GM19455 (cell line): ENCODE measurements around the gene CES2.
A peak's percentile ranks its signal among the peaks of the same experiment; 100 is the strongest.
"Not testable (repeated sequence)": the region's sequence is repeated elsewhere in the genome, so short reads cannot be mapped to it uniquely, and the experiment has no call there.

ENCODE experiments used
- ATAC-seq: cut with Tn5 transposase; IDR thresholded peaks from one replicate; pipeline ENCODE4 v1.9.1; 2021; ENCODE audit not compliant: unreplicated experiment

CES2 gene

DNA sequence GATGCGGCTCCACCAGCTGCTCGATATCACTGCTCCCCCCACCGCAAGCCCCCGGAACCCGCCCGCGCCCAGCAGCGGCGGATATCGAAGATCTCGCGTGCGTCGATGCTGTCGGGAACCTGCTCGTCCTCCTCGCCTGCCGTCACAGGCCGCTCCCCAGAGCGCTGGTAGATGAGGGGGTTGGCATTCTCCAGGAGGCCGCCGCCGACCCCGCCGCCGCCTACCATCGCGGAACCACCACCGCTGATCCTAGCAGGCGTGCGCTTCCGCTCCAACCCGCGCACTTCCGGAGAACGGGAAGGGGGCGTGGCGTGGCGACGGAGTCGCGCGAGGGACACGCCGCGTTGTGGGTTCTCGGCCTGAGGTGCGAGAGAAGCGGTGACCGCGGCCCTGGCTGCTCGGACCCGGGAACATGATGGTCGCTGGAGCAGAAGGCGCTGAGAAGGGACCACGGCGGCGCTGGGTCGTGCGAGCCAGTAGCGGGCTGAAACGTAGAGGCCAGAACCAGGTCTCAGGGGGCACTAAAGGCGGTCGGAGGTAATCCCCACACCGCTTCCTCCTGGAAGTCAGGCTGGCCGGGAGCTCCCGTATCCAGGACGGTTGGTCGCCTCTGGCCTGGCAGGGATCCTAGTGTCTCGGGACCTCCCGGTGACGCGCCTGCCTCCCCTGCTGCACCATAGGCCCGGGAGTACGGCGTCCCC lies 1.0 kb upstream of the CES2 start, which contains the start of gene CIAO2B:
TSS of gene CIAO2B (minus strand) at position 265 of the 701 bp plus-strand sequence. CDS start at position 227, 38 bp downstream.
- peak; percentile 84 for ATAC-seq

DNA sequence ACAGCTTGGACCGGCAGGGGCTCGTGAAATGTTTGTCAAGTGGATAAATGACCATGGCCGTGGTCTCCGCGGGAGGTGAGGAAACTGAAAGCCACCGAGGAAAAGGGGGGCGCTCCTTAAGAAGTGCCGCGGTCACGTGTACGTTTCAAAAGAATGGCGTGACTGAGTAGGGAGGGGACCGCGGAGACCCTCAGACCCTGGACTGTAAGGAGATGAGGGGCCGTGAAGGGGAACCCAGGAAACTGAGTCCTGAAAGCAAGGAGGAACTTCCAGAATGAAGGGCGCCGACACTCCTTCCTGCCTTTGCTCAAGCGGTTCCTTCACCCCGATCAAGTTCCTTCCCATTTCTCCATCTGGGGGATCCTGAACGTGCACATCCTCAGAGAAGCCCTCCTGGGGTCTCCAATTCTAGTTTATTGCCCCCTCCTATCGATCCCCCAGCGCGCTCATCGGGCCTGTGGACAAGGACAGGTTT lies 440 bp upstream of the CES2 start:
- not testable (repeated sequence) for ATAC-seq

DNA sequence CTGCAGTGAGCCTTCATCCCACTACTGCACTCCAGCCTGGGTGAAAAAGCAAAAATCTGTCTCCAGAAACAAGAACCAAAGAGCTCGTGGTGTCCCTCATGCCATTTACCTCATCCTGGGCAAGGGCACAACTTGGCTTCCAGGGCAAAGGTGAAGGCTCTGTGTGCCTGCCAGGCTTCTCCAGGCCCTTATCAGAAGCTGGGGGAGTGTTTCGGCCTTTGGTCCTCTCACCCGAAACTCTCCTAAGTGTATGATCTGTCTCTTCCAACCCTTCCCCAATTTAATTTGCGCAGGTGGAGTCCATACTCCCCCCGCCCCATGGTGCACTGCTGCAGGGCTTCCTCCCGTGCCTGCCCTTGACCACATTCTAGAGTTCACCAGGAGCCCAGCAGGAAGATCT lies 1.1 kb downstream of the CES2 start:
- ATAC-seq: no peak

DNA sequence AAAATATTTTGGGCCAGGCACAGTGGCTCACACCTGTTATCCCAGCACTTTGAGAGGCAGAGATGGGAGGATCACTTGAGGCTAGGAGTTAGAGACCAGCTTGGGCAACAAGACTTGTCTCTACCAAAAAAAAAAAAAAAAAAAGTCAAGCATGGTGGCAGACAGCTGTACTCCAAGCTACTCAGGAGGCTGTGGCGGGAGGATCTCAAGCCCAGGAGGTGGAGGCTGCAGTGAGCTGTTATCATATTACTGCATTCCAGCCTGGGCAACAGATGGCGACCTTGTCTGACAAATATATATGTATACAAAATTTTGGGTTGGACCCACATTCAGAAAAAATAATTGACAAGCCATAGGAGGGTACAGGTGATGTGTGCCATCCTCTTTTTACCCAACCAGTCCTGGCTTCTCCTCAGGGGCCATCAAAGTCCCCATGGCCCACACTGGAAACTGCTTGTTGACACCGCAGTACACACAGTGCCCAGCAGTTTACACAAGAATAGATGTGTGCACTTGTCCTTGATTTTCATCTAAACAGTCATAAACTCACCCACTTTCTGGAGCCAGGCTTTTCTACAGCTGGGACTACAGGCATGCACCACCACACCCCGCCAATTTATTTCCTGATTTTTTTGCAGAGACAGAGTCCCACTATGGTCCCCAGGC lies 1.7 kb downstream of the CES2 start:
- ATAC-seq: no peak

DNA sequence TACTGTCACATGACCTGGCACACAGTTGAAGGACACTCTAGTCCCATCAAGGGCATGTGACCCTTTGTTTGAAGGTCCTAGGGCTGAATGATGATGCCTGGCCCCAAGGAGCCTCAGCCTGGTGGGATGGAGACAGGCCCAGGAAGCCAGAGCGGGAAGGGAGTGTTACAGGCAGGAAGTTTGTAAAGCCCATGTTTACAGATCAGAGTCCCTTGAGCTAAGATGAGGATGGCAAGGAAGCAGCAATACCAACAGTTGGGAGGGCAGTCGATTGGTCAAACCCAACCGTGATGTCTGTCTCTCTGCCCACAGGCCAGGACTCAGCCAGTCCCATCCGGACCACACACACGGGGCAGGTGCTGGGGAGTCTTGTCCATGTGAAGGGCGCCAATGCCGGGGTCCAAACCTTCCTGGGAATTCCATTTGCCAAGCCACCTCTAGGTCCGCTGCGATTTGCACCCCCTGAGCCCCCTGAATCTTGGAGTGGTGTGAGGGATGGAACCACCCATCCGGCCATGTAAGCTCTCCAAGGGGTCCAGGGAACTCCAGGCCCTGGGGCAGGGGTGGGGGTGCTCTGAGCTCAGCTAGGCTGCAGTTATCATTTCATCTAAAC lies 2.5 kb downstream of the CES2 start:
- ATAC-seq: no peak

DNA sequence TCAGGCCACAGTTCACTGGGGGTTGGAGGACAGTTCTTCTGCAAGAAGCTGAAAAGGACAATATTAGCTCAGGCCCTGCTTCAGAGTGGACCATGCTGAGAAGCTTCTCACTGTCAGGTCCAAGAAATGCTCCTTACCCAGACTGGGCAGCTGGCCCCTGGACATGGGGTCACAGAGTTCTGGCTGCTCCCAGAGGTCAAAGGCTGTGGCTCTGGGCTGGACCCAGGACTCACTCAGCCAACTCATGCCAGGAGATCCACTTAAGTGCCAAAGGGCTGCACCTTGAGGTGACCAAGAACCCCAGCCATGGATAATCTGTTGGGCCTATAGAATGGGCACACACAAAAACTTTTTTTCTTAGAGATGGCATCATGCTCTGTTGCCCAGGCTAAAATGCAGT lies 4.0 kb downstream of the CES2 start:
- no peak for ATAC-seq

DNA sequence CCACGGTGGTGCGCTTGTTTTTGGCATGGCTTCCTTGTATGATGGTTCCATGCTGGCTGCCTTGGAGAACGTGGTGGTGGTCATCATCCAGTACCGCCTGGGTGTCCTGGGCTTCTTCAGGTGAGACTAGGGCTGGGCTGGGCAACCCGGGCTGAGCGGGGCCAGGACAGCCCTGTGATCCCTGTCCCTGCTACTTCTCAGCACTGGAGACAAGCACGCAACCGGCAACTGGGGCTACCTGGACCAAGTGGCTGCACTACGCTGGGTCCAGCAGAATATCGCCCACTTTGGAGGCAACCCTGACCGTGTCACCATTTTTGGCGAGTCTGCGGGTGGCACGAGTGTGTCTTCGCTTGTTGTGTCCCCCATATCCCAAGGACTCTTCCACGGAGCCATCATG lies 4.9 kb downstream of the CES2 start:
- no peak for ATAC-seq

DNA sequence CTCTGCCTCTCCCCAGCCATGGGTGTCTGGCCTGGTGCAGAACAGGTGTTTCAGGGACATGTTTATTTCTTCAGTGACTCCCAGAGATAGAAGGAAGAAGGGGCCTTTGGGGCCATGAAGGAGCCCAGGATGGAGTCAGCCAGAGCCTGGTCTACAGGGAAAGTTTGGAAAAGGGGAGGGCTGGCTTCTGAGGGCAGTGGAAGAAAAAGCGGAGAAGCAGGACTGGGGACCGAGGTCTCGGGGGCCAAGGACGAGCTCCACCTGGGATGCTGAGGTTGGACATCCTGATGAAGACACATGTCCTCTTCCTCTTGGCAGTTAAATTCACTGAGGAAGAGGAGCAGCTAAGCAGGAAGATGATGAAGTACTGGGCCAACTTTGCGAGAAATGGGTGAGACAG lies 7.7 kb downstream of the CES2 start:
- no peak for ATAC-seq

DNA sequence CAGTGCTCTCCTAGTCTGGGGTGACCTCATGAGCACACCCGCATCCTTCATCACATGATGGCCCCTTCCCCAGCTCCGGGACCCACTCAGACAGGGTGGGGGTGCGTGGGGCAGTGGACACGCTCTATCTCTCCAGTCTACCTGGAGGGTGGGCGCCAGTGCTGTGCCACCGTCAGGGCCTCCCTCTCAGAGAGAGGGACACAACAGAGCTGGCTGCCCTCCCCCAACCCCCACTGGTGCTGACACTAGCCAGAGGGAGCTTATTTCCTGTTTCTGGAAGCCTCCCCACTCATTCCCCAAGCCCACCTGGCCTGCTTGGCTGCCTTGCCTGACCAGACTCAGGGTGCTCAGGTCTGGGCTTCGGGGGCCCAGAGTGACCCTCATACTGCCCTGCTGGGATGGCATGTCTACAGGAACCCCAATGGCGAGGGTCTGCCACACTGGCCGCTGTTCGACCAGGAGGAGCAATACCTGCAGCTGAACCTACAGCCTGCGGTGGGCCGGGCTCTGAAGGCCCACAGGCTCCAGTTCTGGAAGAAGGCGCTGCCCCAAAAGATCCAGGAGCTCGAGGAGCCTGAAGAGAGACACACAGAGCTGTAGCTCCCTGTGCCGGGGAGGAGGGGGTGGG lies 8.2 kb downstream of the CES2 start:
- ATAC-seq: no peak

DNA sequence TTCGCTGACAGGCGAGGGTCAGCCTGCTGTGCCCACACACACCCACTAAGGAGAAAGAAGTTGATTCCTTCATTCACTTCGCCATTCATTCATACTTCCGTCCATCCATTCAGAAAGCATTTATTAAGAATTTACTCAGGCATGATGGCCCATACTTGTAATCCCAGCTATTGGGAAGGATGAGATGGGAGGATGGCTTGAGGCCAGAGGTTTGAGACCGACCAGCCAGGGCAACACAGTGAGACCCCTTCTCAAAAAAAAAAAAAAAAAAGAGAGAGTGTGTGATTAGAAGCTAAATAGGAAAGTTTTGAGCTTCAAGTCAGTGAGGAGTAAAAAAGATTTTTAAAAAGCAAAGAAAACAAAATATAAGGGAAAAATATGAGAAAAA lies 8.7 kb downstream of the CES2 start:
- no peak for ATAC-seq

DNA sequence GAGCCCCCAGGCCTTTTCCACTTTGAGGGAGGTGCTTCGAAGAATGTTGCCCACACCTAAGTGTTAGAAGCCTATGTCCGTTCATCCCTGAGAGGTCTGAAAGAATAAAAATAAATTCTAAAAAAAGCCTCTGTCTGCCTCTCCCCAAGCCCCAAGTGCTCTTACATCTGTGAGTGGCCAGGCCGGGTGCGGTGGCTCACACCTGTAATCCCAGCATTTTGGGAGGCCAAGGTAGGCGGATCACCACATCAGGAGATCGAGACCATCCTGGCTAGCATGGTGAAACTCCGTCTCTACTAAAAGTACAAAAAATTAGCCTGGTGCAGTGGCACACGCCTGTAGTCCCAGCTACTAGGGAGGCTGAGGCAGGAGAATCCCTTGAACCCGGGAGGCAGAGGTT lies 9.7 kb downstream of the CES2 start:
- ATAC-seq: not testable (repeated sequence)

DNA sequence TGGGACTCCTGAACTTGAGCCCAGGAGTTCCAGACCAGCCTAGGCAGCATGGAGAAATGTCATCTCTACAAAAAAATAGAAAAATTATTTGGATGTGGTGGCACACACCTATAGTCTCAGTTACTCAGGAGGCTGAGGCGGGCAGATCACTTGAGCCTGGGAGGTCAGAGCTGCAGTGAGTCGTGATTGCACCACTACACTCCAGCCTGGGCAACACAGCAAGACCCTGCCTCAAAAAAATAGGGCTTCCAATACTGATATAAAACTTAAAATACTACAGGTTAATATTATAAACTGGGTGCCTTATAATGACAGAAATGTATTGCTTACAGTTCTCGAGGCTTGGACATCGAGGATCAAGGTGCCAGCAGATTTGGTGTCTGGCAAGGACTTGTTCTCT lies 10.6 kb downstream of the CES2 start:
- no peak for ATAC-seq

DNA sequence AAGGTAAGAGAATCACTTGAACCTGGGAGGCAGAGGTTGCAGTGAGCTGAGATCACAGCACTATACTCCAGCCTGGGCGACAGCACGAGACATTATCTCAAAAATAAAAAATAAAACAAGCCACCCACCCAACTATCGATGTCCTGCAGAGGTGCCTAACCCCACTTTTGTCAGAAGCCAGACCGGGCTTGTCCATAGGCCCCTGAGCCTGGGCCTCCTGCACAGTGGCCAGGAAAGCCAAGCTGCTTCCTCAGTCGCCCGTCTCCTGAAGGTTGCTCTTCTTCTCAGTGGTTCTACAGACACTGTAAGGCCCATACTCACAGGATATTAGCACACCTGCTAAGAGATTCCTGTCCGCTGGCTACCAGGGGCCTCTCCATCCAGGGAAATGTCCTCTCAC lies 11.2 kb downstream of the CES2 start:
- ATAC-seq: no peak

DNA sequence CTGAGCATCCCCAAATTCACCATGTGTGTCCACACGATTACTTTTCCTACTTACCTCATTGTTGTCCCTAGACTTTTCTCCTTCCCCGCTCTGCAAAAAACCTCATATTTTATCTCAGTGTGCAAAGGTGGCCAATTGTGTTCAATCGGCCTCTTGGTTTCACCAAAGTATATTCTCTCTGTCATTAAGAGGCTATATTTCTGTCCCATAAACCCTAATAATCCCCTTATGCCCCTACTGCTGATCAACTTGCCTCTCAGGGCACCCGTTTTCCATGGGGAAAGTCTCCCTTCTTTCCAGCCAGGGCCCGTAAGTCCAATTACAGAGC lies 11.6 kb downstream of the CES2 start:
- no peak for ATAC-seq

DNA sequence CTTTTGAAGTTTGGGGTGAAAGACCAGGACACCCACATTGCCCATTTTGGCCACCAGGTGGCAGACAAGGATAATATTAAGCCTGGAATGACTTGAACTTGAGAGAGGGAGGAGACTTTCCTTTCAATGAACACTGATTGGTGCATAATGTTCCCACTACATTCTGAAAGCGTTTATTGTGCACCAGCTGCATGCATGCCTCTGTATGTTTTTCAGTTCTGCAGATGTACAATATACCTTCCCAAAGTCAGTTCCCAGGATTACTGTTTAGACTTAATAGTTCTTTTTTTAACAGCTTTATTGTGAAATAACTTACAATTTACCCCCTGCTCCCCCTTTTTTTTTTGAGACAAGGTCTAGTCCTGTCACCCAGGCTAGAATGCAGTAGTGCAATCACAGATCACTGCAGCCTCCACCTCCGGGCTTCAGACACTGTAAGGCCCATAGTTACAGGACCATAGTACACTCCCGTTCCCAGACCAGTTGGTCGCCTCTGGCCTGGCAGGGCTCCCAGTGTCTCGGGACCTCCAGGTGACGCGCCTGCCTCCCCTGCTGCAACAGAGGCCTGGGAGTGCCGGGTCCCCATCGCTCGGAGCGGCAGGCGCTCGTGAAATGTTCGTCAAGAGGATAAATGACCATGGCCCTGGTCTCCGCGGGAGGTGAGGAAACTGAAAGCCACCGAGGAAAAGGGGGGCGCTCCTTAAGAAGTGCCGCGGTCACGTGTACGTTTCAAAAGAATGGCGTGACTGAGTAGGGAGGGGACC lies 12.2 kb downstream of the CES2 start:
- peak; percentile 59 for ATAC-seq

DNA sequence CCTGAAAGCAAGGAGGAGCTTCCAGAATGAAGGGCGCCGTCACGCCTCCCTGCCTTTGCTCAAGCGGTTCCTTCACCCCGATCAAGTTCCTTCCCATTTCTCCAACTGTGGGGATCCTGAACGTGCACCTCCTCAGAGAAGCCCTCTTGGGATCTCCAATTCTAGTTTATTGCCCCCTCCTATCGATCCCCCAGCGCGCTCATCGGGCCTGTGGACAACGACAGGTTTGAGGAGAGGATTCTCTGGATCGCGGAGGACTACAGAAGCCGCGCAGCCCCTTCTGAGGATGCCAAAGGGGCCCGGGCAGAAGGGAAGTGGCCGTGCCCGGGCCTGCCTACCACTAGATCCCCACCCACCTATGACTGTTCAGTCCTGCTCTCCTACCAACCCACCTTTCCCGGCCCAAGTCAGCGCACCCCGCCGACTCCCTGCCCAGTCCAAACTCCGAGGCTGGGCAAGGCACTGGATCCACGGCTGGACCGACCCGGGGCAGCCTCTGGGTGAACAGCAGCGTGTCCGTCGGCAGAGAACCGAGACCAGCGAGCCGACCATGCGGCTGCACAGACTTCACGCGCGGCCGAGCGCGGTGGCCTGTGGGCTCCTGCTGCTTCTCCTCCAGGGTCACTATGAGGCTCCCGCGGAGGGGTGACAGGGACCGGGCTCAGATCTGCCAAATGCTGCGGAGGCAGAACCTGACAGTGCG lies 13.0 kb downstream of the CES2 start:
- ATAC-seq: no peak

DNA sequence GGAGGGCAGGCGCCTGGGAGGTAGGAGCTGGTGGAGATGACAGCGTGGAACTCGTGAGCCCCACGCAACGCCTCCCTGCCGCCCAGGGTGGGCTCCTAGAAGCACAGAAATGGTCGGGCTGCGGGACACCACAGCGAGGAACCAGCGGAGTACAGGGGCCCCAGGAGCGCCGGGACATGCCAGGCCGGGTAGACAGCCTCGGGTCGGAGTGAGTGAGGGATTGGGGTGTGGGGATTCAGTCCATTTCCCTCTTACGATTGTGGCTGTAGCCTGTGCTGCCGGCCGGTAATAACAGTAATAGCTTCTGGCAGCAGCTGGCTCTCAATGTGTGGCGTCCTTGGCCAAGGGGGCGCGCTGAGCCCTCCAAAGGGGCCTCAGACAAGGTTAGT lies 13.5 kb downstream of the CES2 start:
- ATAC-seq: no peak

DNA sequence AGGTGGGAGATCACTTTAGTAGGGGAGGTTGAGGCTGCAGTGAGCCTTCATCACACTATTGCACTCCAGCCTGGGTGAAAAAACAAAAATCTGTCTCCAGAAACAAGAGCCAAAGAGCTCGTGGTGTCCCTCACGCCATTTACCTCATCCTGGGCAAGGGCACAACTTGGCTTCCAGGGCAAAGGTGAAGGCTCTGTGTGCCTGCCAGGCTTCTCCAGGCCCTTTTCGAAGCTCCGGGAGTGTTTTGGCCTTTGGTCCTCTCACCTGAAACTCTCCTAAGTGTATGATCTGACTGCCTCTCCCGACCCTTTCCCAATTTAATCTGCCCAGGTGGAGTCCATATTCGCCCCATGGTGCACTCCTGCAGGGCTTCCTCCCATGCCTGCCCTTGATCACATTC lies 14.2 kb downstream of the CES2 start:
- no peak for ATAC-seq

DNA sequence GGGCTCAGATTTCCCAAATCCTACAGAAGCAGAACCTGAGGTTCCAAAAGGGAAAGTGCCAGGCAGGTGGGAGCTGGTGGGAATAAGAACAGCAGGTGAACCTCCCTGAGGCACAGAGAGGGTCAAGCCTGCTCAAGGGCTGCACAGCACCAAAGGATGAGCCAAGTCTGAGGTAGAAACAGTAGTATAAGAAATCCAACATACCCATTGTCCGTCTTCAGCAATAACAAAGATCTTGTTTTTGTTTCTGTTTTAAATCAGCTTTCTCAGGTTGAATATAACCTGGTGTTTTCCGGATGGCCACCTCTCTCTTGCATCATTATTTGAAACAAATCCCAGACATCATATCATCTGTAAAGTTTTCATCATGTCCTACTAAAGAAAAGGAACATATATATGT lies 15.1 kb downstream of the CES2 start:
- no peak for ATAC-seq

DNA sequence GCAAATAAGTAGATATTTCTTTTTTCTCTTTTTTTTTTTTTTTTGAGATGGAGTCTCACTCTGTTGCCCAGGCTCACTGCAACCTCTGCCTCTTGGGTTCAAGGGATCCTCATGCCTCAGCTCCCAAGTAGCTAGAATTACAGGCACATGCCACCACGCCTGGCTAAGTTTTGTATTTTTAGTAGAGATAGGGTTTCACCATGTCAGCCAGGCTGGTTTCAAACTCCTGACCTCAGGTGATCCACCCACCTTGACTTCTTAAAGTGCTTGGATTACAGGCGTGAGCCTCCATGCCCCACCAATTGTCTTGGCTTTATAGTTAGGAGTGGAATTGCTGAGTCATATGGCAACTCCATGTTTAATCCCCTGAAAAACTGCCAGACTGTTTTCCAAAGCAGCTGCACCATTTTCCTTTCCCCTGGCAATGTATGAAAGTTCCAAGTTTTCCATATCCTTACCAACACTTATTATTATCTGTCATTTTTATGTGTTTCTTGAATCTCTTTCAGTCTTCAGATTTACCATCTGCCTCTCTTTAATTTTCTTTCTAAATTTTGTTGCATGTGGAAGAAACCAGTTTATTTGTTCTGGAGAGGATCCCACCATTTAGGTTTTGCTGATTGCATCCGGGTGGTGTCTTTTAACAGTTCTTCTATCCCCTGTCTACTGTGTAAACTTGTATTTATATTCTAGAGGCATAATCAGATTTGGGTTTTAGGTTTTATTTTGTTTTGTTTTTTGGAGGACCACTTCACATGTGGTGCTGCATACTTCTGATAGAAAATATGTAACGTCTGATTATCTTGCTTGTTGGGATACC lies 15.9 kb downstream of the CES2 start:
- ATAC-seq: no peak
